SK-N-SH (cell line): ENCODE data around the gene ANO6. TPM values are rescaled to one million over a fixed set of nuclear protein-coding genes. Genes with fewer than 3 reads are reported as not detected.

Source experiments
- CTCF ChIA-PET: fragments of 300-600, 350-600 bp; formaldehyde crosslinking; extraction: SDS; loops from one replicate; lab custom pipeline; 2021; lab: Yijun Ruan, JAX
- POLR2A ChIA-PET: fragments of 350-600 bp; sonication (Branson Sonifier 250); formaldehyde crosslinking; extraction: SDS; loops from one replicate; lab custom pipeline; 2020; ENCODE audit warnings: antibody characterized with exemption, inconsistent platforms; lab: Yijun Ruan, JAX
- DNase-seq: peaks from one replicate; pipeline ENCODE4 v3.0.0; 2012
- H2AFZ ChIP-seq: fragments of 200-600 bp; sonication (generic); 2 replicates; pipeline ENCODE4 v1.8.1; 2016; ENCODE audit warnings: antibody characterized with exemption, mild to moderate bottlenecking, low read depth
- H3F3A ChIP-seq: fragments of 200-600 bp; sonication (generic); replicated peaks from 2 replicates; pipeline ENCODE3; 2016; ENCODE audit warnings: antibody characterized with exemption, mild to moderate bottlenecking; ENCODE audit not compliant: insufficient read depth
- H3K27ac ChIP-seq, 2 experiments: fragments of 200-500 bp in 1 of 2; fragments of 200-600 bp in 1 of 2; sonication (Bioruptor generic) in 1 of 2; sonication (generic), shearing (Covaris generic) in 1 of 2; 2 replicates each; pipeline versions ENCODE4 v1.5.1 to v1.6.1; 2014 to 2016; ENCODE audit warnings: low read depth in 2 of 2, inconsistent platforms in 1 of 2, low read length in 1 of 2, mild to moderate bottlenecking in 1 of 2, mixed read lengths in 1 of 2
- H3K27me3 ChIP-seq: fragments of 200-600 bp; sonication (generic), shearing (Covaris generic); 2 replicates; pipeline ENCODE4 v1.6.1; 2016; ENCODE audit warnings: mixed run types; ENCODE audit not compliant: insufficient read depth
- H3K36me3 ChIP-seq, 2 experiments: fragments of 200-500 bp in 1 of 2; fragments of 200-600 bp in 1 of 2; sonication (Bioruptor generic) in 1 of 2; sonication (generic) in 1 of 2; replicated peaks in 1 of 2; 2 replicates each; pipeline versions ENCODE3 to v1.5.1; 2014 to 2016; ENCODE audit warnings: low read length in 1 of 2, mild to moderate bottlenecking in 1 of 2; ENCODE audit not compliant: insufficient read depth in 2 of 2, control insufficient read depth in 1 of 2
- H3K4me1 ChIP-seq, 2 experiments: fragments of 200-500 bp in 1 of 2; fragments of 200-600 bp in 1 of 2; sonication (Bioruptor generic) in 1 of 2; sonication (generic), shearing (Covaris generic) in 1 of 2; 2 replicates each; pipeline versions ENCODE4 v1.5.1 to v1.6.1; 2014 to 2016; ENCODE audit warnings: low read depth in 1 of 2, low read length in 1 of 2, mixed run types in 1 of 2; ENCODE audit not compliant: insufficient read depth in 2 of 2, control insufficient read depth in 1 of 2
- H3K4me2 ChIP-seq: fragments of 200-600 bp; sonication (generic), shearing (Covaris generic); 2 replicates; pipeline ENCODE4 v1.6.1; 2017; ENCODE audit warnings: mixed run types
- H3K4me3 ChIP-seq, 2 experiments: fragments of 200-500 bp in 1 of 2; fragments of 200-600 bp in 1 of 2; sonication (Bioruptor generic) in 1 of 2; sonication (generic), shearing (Covaris generic) in 1 of 2; 2 replicates each; pipeline versions ENCODE4 v1.5.1 to v1.8.1; 2014 to 2016; ENCODE audit warnings: low read depth in 2 of 2, inconsistent platforms in 1 of 2, low read length in 1 of 2, mild to moderate bottlenecking in 1 of 2, mixed read lengths in 1 of 2, moderate library complexity in 1 of 2
- H3K79me2 ChIP-seq: fragments of 200-600 bp; sonication (generic); 2 replicates; pipeline ENCODE4 v1.8.1; 2017; ENCODE audit warnings: mild to moderate bottlenecking; ENCODE audit not compliant: insufficient read depth
- H3K9ac ChIP-seq: fragments of 200-600 bp; sonication (generic); 2 replicates; pipeline ENCODE4 v1.6.1; 2017; ENCODE audit warnings: mixed run types
- H3K9me2 ChIP-seq: fragments of 200-600 bp; sonication (generic); 2 replicates; pipeline ENCODE4 v1.6.1; 2017; ENCODE audit warnings: mixed run types
- H3K9me3 ChIP-seq: fragments of 200-600 bp; sonication (generic); 2 replicates; pipeline ENCODE4 v1.6.1; 2017; ENCODE audit warnings: mixed run types, mild to moderate bottlenecking, moderate library complexity
- H4K20me1 ChIP-seq: fragments of 200-600 bp; sonication (generic); 2 replicates; pipeline ENCODE4 v1.6.1; 2017; ENCODE audit warnings: mild to moderate bottlenecking, mixed run types; ENCODE audit not compliant: insufficient read depth
- FOSL2 ChIP-seq: IDR thresholded peaks from 2 replicates; pipeline ENCODE4 v1.4.0; 2012; ENCODE audit warnings: low read depth, mild to moderate bottlenecking, moderate library complexity, borderline replicate concordance
- FOXM1 ChIP-seq: IDR thresholded peaks from 2 replicates; pipeline ENCODE4 v1.4.0; 2012; ENCODE audit warnings: low read depth, mild to moderate bottlenecking
- GABPA ChIP-seq: IDR thresholded peaks from 2 replicates; pipeline ENCODE4 v1.4.0; 2012; ENCODE audit warnings: low read depth, mild to moderate bottlenecking
- GATA2 ChIP-seq: sonication (generic); formaldehyde crosslinking; IDR thresholded peaks from 2 replicates; pipeline ENCODE4 v1.5.0; 2020; ENCODE audit warnings: mild to moderate bottlenecking, missing genetic modification reagents
- IRF3 ChIP-seq: fragments of 150-350 bp; IDR thresholded peaks from 2 replicates; pipeline ENCODE4 v1.6.1; 2016; ENCODE audit warnings: mild to moderate bottlenecking, low read depth, low read length
- MAX ChIP-seq: IDR thresholded peaks from 2 replicates; pipeline ENCODE4 v1.4.0; 2012; ENCODE audit warnings: low read depth
- POLR2AphosphoS5 ChIP-seq: IDR thresholded peaks from 2 replicates; pipeline ENCODE4 v1.6.1; 2012; ENCODE audit warnings: low read depth, low read length
- RAD21 ChIP-seq: IDR thresholded peaks from 2 replicates; pipeline ENCODE4 v1.6.1; 2012; ENCODE audit warnings: mild to moderate bottlenecking, low read length
- RCOR1 ChIP-seq: fragments of 150-350 bp; IDR thresholded peaks from 2 replicates; pipeline ENCODE4 v1.6.1; 2017; ENCODE audit warnings: antibody characterized with exemption, low read length
- REST ChIP-seq: IDR thresholded peaks from 2 replicates; pipeline ENCODE4 v1.6.1; 2012; ENCODE audit warnings: mild to moderate bottlenecking, low read depth, low read length, moderate library complexity
- SIN3A ChIP-seq: IDR thresholded peaks from 2 replicates; pipeline ENCODE4 v1.6.1; 2012; ENCODE audit warnings: low read depth, mild to moderate bottlenecking, low read length, moderate library complexity, borderline replicate concordance
- TCF12 ChIP-seq: IDR thresholded peaks from 2 replicates; pipeline ENCODE4 v1.4.0; 2012
- TEAD4 ChIP-seq: IDR thresholded peaks from 2 replicates; pipeline ENCODE4 v1.4.0; 2012; ENCODE audit warnings: mild to moderate bottlenecking, borderline replicate concordance; ENCODE audit not compliant: insufficient read depth
- WGBS: methylation state at CpG from one replicate; pipeline ENCODE4 v1.1.6; 2017; ENCODE audit warnings: low lambda C conversion rate; 5-methylcytosine and 5-hydroxymethylcytosine counted together
- polyA plus RNA-seq, 3 experiments: library from polyadenylated mRNA; depleted of rRNA; stranded (reverse); fragments of >200 nt; gene quantifications; 2 replicates each; pipeline ENCODE4 v1.2.3, GENCODE V29; 2012
- TF ChIP-seq, protein P1 (sequence below): fragments of 200-600 bp; sonication (generic); IDR thresholded peaks from 2 replicates; pipeline ENCODE4 v1.6.1; 2017; ENCODE audit warnings: antibody characterized with exemption, mild to moderate bottlenecking, moderate library complexity

ANO6 gene
- polyA plus RNA-seq, 1 of the 3 experiments (the other 2 are of a cell fraction): 20.1 TPM

DNA sequence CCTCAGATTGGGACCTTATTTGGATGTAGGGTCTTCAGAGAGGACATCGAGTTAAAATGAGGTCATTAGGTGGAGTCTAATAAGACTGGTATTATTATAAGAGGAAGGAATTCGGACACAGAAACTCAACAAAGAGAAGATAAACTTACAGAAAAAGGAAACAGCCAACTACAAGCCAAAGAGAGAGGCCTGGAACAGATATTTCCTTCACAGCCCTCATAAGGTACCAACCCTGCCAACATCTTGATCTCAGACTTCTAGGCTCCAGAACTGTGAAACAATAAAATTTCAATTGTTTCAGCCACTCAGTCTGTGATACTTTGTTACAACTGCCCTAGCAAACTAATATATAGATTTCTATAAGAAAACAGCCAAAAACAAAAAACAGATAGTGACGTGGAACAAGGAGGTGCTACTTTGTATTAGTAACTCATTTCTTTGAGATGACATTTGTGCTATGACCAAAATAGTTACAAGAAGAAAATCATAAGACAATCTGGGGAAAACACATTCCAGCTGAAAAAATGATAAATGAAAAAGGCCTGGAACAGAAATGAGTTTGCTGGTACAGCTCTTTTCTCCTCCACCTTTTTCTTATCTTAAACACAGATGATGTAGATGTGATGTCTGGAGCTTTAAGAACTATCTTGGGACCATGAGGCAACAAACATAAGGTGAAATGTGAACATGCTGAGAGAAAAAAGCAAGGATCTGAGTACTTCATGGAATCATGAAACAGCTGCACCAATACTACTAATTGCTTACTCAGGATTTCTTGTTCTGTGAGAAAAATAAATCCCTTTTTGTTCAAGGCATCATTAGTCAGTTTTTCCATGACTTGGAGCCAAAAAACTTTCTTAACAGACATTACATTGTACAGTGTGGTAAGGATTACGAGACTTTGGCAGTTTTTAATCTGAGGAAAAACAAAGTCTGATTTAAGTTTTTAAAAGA is 243.2 kb downstream of the ANO6 start:
- H3K27me3 ChIP-seq: no peaks in the 10 kb centered on the region
- H2AFZ ChIP-seq: no peak overlapping the region
- no peaks in the 10 kb centered on the region for H3K9me2 ChIP-seq
- H3K4me3 ChIP-seq: no peak overlapping the region
- WGBS: 47% methylated on average over 4 of the region's 4 CpGs
- H3K4me1 ChIP-seq: no peaks in the 10 kb centered on the region
- no peak for DNase-seq
- no peak overlapping the region for H3K27ac ChIP-seq
- no peaks in the 10 kb centered on the region for H3F3A ChIP-seq
- POLR2A ChIA-PET: no interaction called here
- H3K4me2 ChIP-seq: no peak overlapping the region
- no peaks in the 10 kb centered on the region for H3K9me3 ChIP-seq
- TF ChIP-seq POLR2AphosphoS5: no peak
- TF ChIP-seq MAX: no peak
- TF ChIP-seq REST: no peak
- no peak for TF ChIP-seq TCF12
- TF ChIP-seq GATA2 (CRISPR knock-in tag): no peak
- no peak for TF ChIP-seq RAD21
- no peak for TF ChIP-seq FOSL2
- TF ChIP-seq RCOR1: no peak
- no peak for TF ChIP-seq TEAD4
- TF ChIP-seq GABPA: no peak
- no peak for TF ChIP-seq FOXM1
- no peak for TF ChIP-seq SIN3A
- no peaks in the 10 kb centered on the region for H3K79me2 ChIP-seq
- no peak overlapping the region for H3K9ac ChIP-seq
- CTCF ChIA-PET: no interaction called here
- H4K20me1 ChIP-seq: no peaks in the 10 kb centered on the region
- H3K36me3 ChIP-seq: no peaks in the 10 kb centered on the region

GRCh38 chr12:45462506-45462905 is 246.6 kb downstream of the ANO6 start:
- Histone ChIP-seq H3F3A (no peaks in the 10 kb centered on the region), H3K9ac (no peak overlapping the region), H4K20me1 (no peaks in the 10 kb centered on the region), H3K4me1 (peaks cover 0 to 11% of the 10 kb centered on the region in 2 experiments; a peak in 2 of 4 replicates), H3K36me3 (no peaks in the 10 kb centered on the region), H3K4me2 (no peak overlapping the region), H3K79me2 (no peaks in the 10 kb centered on the region), H3K4me3 (no peak overlapping the region), H3K27me3 (no peaks in the 10 kb centered on the region; the same call in 1 of the 2 replicates), H2AFZ (no peak overlapping the region), H3K9me2 (no peaks in the 10 kb centered on the region), H3K9me3 (no peaks in the 10 kb centered on the region), H3K27ac (no peak overlapping the region)
- ChIA-PET POLR2A (no interaction called here), CTCF (no interaction called here)
- DNase-seq: no peak
- TF ChIP-seq IRF3: no peak
- no peak for TF ChIP-seq MAX
- TF ChIP-seq, protein P1, sequence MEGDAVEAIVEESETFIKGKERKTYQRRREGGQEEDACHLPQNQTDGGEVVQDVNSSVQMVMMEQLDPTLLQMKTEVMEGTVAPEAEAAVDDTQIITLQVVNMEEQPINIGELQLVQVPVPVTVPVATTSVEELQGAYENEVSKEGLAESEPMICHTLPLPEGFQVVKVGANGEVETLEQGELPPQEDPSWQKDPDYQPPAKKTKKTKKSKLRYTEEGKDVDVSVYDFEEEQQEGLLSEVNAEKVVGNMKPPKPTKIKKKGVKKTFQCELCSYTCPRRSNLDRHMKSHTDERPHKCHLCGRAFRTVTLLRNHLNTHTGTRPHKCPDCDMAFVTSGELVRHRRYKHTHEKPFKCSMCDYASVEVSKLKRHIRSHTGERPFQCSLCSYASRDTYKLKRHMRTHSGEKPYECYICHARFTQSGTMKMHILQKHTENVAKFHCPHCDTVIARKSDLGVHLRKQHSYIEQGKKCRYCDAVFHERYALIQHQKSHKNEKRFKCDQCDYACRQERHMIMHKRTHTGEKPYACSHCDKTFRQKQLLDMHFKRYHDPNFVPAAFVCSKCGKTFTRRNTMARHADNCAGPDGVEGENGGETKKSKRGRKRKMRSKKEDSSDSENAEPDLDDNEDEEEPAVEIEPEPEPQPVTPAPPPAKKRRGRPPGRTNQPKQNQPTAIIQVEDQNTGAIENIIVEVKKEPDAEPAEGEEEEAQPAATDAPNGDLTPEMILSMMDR: no peak
- 41% methylated on average over 4 of the region's 4 CpGs for WGBS
